GM12892 (cell line): ENCODE results near the gene TLE3.

ENCODE experiments used
- POLR2A ChIP-seq: IDR thresholded peaks from 2 replicates; pipeline ENCODE4 v1.6.1; 2011; ENCODE audit warnings: low read depth, low read length, control low read depth
- POLR2AphosphoS5 ChIP-seq: IDR thresholded peaks from 2 replicates; pipeline ENCODE4 v1.6.1; 2011; ENCODE audit warnings: low read depth, low read length, control low read depth
- TAF1 ChIP-seq: IDR thresholded peaks from 2 replicates; pipeline ENCODE4 v1.6.1; 2011; ENCODE audit warnings: low read depth, mild to moderate bottlenecking, control low read depth, low read length, borderline replicate concordance

DNA sequence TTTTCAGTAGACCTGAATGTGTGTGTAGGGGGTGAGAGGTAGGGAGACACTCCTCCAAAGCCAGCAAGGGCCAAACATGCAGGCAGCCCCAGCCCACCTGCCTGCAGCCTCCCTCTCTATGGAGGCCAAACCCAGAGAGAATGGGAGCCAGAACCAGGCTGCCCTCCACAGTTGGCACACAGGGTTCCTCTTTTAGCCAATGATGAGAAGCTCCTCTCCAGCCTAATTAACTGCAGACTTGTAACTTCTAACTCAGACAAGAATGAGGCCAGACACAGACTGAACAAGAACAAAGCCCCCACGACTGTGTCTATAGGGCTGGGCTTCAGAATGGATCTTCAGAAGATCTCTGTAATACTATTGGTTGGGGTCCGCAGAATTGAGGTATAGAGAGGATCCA is 12.3 kb upstream of the TLE3 start:
- TF ChIP-seq POLR2AphosphoS5 (no peak), POLR2A (no peak), TAF1 (no peak)
